RWPE1 (cell line): ENCODE results near the gene ADCK2.

ENCODE experiments used
- CTCF ChIA-PET: fragments of 350-600 bp; sonication (Branson Sonifier 250); formaldehyde crosslinking; extraction: SDS; loops from one replicate; lab custom pipeline; 2021; lab: Yijun Ruan, JAX
- POLR2A ChIA-PET: fragments of 400-600 bp; formaldehyde crosslinking; extraction: SDS; loops from one replicate; lab custom pipeline; 2020; ENCODE audit warnings: antibody characterized with exemption; ENCODE audit not compliant: low non-redundant PET; lab: Yijun Ruan, JAX
- DNase-seq: peaks from one replicate; pipeline ENCODE4 v3.0.0; 2012; ENCODE audit warnings: low spot score
- H3K27ac ChIP-seq: fragments of 450-650 bp; 2 replicates; pipeline ENCODE4 v1.5.1; 2017
- TF ChIP-seq, protein P1 (sequence below): fragments of 450-650 bp; conservative IDR thresholded peaks from 2 replicates; pipeline ENCODE4 v1.5.1; 2017; ENCODE audit warnings: low read depth, mild to moderate bottlenecking

ADCK2 gene

DNA sequence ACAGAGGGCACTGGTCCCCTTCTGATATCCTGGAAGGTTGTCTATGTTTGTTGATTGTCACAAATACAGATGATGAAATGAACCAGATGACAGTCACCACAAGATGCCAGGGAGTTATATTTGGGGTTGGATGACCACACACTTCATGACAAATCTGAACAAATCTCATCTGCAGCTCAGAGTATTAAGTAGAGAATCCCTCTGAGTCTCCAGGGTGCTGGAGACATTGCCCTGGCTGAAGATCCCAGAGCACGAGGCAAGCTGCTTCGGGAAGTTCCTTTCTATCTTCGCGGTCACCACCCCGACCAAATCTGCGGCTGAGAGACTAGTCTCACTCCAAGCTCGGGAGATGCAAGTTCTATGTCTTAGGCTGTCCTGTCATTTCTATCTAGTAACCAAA is 41.1 kb upstream of the ADCK2 start:
- POLR2A ChIA-PET, result no interaction called here
- H3K27ac ChIP-seq, result no peak overlapping the region
- DNase-seq, result no peak
- TF ChIP-seq, protein P1, sequence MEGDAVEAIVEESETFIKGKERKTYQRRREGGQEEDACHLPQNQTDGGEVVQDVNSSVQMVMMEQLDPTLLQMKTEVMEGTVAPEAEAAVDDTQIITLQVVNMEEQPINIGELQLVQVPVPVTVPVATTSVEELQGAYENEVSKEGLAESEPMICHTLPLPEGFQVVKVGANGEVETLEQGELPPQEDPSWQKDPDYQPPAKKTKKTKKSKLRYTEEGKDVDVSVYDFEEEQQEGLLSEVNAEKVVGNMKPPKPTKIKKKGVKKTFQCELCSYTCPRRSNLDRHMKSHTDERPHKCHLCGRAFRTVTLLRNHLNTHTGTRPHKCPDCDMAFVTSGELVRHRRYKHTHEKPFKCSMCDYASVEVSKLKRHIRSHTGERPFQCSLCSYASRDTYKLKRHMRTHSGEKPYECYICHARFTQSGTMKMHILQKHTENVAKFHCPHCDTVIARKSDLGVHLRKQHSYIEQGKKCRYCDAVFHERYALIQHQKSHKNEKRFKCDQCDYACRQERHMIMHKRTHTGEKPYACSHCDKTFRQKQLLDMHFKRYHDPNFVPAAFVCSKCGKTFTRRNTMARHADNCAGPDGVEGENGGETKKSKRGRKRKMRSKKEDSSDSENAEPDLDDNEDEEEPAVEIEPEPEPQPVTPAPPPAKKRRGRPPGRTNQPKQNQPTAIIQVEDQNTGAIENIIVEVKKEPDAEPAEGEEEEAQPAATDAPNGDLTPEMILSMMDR, result no peak
- CTCF ChIA-PET, result interaction anchor here (0.6 kb wide), 1 partner anchor 43 kb away, joined by 3 read pairs; no protein-coding TSS in a partner anchor

DNA sequence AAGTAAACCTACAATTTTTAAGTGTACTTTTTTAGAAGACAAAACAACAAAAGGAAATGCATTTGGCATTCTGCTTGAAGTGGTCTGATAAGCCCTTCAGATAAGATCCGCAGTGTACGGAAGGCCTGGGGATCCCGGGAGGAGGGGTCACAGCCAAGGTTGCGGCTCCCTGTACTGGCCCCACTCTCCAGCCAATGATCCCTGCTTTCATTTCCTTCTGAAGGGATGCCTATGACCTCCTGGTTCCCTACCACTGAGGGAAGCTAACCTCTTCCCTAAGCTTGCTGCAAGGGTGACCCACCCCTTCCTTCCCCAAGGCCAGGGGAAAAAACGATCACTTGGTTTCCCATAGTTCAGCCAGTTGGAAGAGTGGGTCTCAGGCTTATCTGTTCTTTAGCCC is 37.4 kb upstream of the ADCK2 start:
- no peak for DNase-seq
- CTCF ChIA-PET, result interaction anchor here (1.3 kb wide), 1 partner anchor 117 kb away, joined by 4 read pairs; no protein-coding TSS in a partner anchor
- TF ChIP-seq, protein P1, result no peak
- no peak overlapping the region for H3K27ac ChIP-seq
- POLR2A ChIA-PET, result no interaction called here

DNA sequence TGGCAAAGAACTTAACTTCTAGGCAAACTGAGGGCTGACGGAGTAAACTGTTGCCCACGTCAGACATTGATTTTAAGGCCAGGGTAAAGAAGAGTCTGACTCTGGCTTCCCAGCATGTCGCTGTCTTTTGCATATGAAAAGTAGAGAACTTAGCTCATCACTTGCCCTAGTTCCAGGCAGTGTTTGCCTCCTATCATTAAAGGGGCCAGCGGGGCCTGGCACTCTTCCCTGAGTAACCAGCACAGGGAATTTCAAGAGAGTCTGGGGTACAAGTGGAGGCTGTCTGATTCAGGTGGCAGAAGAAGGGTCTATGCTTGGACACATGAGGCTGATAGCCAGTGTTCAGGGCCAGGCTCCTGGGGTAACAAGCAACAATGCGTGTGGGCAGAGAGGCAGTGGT is 36.9 kb upstream of the ADCK2 start:
- ChIA-PET POLR2A (no interaction called here), CTCF (interaction anchor here (1.3 kb wide), 1 partner anchor 118 kb away, joined by 4 read pairs; no protein-coding TSS in a partner anchor)
- H3K27ac ChIP-seq, result no peak overlapping the region
- TF ChIP-seq, protein P1, result no peak
- no peak for DNase-seq

DNA sequence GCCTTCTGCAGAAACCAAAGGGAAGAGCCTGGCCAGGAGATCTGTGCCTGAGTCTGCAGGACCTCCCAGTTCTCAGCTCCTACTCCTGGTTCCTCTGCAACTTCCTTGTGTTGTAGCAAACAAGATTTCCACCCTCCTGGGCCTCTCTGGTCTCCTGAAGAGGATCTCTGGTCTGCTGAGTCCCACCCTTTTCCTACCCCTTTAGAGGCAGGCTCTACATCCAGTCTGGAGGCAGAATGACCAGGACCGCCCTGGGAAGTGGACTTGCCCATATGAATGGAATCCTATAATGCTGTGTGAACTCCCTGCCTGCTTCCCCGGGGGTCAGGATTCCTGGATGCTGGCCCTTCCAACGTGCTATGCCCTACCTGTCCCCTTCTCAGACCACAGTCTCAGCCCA is 35.3 kb upstream of the ADCK2 start:
- POLR2A ChIA-PET, result no interaction called here
- no peak overlapping the region for H3K27ac ChIP-seq
- TF ChIP-seq, protein P1, result no peak
- CTCF ChIA-PET, result no interaction called here
- no peak for DNase-seq

DNA sequence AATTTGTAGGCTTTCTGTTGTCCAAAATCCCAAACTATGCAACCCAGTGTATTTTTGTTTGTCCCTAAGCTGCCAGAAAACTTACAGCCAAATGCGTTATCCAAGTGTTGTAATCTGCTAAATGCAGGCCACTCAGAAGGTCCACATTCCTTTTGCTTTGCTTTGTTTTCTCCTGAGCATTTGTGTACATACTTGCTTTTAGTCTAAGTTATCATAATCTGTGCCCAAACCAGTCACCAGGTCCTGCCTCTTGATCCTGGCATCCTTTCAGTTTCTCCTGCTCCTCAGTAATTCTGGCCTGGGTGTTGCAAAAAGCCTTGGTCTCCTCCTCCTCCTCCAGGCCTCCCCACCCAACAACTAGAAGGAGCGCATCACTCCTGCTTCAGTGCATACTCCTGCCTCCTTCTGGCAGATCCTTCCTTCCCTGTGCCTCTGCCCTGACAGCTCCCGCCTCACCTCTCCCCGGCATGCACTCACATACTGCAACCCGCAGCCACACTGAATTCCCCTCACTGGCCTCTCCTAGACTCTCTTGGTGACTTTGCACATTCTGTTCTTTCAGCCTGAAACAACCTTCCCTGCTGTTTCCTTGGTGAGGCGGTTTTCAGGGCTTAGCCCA is 34.5 kb upstream of the ADCK2 start:
- POLR2A ChIA-PET, result no interaction called here
- no peak for DNase-seq
- TF ChIP-seq, protein P1, result no peak

DNA sequence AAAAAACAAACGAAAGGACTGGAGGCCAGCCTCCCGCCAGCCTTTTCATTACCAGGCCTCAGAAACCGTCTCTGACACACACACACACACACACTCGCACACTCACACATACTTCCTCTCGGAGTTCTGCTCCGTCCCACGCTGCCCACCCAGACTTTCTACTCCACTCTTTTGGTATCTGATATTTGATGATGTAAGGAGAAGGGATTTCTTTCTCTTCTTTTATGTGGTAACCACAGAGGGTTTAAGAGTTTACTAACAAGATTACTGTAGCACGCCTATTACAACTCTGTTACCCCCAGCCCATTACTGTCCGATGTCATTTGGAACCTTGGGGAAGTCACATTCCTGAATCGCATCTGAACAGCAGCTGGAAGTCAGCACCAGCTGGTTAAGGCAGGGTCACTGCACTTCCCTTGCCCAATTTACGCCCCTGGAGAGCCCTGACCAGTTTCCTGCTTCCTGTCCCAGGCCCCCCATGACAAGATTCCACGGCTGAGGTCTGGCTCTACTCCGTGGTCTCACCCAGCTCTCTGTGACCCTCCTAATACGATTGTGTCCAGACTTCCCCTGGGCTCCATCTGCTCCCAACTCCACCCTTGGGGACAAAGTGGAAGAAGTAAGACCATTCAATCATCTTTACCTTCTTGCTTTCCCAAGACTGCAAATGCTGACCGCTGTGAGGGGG is 33.2 kb upstream of the ADCK2 start:
- TF ChIP-seq, protein P1, result no peak
- CTCF ChIA-PET, result interaction anchor here (0.6 kb wide), 1 partner anchor 26 kb away, joined by 3 read pairs; no protein-coding TSS in a partner anchor
- POLR2A ChIA-PET, result no interaction called here
- no peak overlapping the region for H3K27ac ChIP-seq
- no peak for DNase-seq

More for the DNA sequence above, 34.5 kb upstream of the ADCK2 start:
- no peak overlapping the region; the same call in 1 of the 2 replicates for H3K27ac ChIP-seq
- CTCF ChIA-PET, result no interaction called here
